B cell (primary cell): ENCODE data around the gene TAF5L. TPM values are rescaled to one million over a fixed set of nuclear protein-coding genes. Genes with fewer than 3 reads are reported as not detected.

ENCODE experiments used
- ATAC-seq: fragments of 200-7000 bp; cut with Tn5 transposase; one replicate; pipeline ENCODE4 v1.10.0; 2021; ENCODE audit warnings: low read depth, mild to moderate bottlenecking, moderate number of reproducible peaks, moderate library complexity
- CTCF ChIA-PET: fragments of 350-600 bp; sonication (Branson Sonifier 250); formaldehyde crosslinking; loops from one replicate; lab custom pipeline; 2021; ENCODE audit warnings: antibody characterized with exemption, inconsistent platforms; lab: Charles Lee
- POLR2A ChIA-PET: fragments of 350-600 bp; sonication (Branson Sonifier 250); formaldehyde crosslinking; loops from one replicate; lab custom pipeline; 2021; ENCODE audit warnings: antibody characterized with exemption; lab: Charles Lee
- DNase-seq: peaks from one replicate; pipeline ENCODE4 v3.0.0; 2013
- H2AFZ ChIP-seq: 2 replicates; pipeline ENCODE4 v1.6.1; 2012; ENCODE audit warnings: mild to moderate bottlenecking, low read depth, low read length; ENCODE audit not compliant: insufficient read depth, poor library complexity, severe bottlenecking
- H3K27ac ChIP-seq, 2 donors: 1 replicate in 1 of 2; 2 replicates in 1 of 2; pipeline ENCODE4 v1.5.1; 2012 to 2013; ENCODE audit warnings: low read length in 2 of 2, mild to moderate bottlenecking in 2 of 2, moderate library complexity in 1 of 2
- H3K27me3 ChIP-seq, 4 experiments: fragments of 200-600 bp in 1 of 4; sonication (generic) in 1 of 4; replicated peaks in 1 of 4; 1 replicate in 2 of 4; 2 replicates in 2 of 4; pipeline versions ENCODE4 v1.6.1 to v1.7.0; 2013 to 2016; ENCODE audit warnings: low read length in 3 of 4, mild to moderate bottlenecking in 2 of 4, mixed read lengths in 1 of 4, moderate library complexity in 1 of 4; ENCODE audit not compliant: insufficient read depth in 4 of 4, control insufficient read depth in 3 of 4; ENCODE audit errors: control extremely low read depth in 1 of 4
- H3K36me3 ChIP-seq, 2 experiments: replicated peaks in 1 of 2; 1 replicate in 1 of 2; 2 replicates in 1 of 2; pipeline versions ENCODE4 v1.6.1 to v1.7.1; 2013; ENCODE audit warnings: low read length in 1 of 2; ENCODE audit not compliant: insufficient read depth in 2 of 2, control insufficient read depth in 1 of 2; ENCODE audit errors: control extremely low read depth in 1 of 2, extremely low read depth in 1 of 2
- H3K4me1 ChIP-seq, 2 donors: fragments of 200-600 bp in 1 of 2; sonication (generic) in 1 of 2; 1 replicate in 1 of 2; 2 replicates in 1 of 2; pipeline versions ENCODE4 v1.5.1 to v1.6.1; 2013 to 2017; ENCODE audit warnings: low read length in 2 of 2; ENCODE audit not compliant: control insufficient read depth in 2 of 2, insufficient read depth in 2 of 2
- H3K4me2 ChIP-seq: replicated peaks from 2 replicates; pipeline ENCODE3; 2012; ENCODE audit warnings: mild to moderate bottlenecking, low read depth, low read length; ENCODE audit not compliant: poor library complexity, severe bottlenecking
- H3K4me3 ChIP-seq, 5 experiments: fragments of 200-600 bp in 1 of 5; sonication (generic) in 1 of 5; 1 replicate in 3 of 5; 2 replicates in 2 of 5; pipeline versions ENCODE4 v1.5.1 to v1.7.0; 2011 to 2016; ENCODE audit warnings: low read length in 4 of 5, mild to moderate bottlenecking in 4 of 5, low read depth in 2 of 5, control low read depth in 1 of 5, moderate library complexity in 1 of 5; ENCODE audit not compliant: insufficient read depth in 1 of 5; ENCODE audit errors: control extremely low read depth in 1 of 5, extremely low read depth in 1 of 5
- H3K79me2 ChIP-seq: fragments of 200-600 bp; sonication (generic); one replicate; pipeline ENCODE4 v1.6.0; 2016; ENCODE audit warnings: low read length; ENCODE audit not compliant: control insufficient read depth, insufficient read depth
- H3K9ac ChIP-seq: fragments of 200-600 bp; sonication (generic); 2 replicates; pipeline ENCODE4 v1.6.1; 2017; ENCODE audit warnings: mild to moderate bottlenecking, low read length, moderate library complexity
- H3K9me3 ChIP-seq, 3 donors: one replicate each; pipeline versions ENCODE4 v1.6.1 to v1.7.1; 2013; ENCODE audit warnings: low read length in 2 of 3; ENCODE audit not compliant: control insufficient read depth in 2 of 3, insufficient read depth in 1 of 3; ENCODE audit errors: control extremely low read depth in 1 of 3
- H4K20me1 ChIP-seq: 2 replicates; pipeline ENCODE4 v1.6.0; 2012; ENCODE audit warnings: mild to moderate bottlenecking, low read length; ENCODE audit not compliant: insufficient read depth, control insufficient read depth, poor library complexity, severe bottlenecking
- H3K27ac Mint-ChIP-seq: one replicate; pipeline ENCODE4 v1.8.0; 2021; ENCODE audit warnings: mixed read lengths
- H3K27me3 Mint-ChIP-seq: one replicate; pipeline ENCODE4 v1.8.0; 2021; ENCODE audit warnings: mixed read lengths
- H3K4me1 Mint-ChIP-seq: one replicate; pipeline ENCODE4 v1.8.0; 2021; ENCODE audit warnings: mixed read lengths
- H3K4me3 Mint-ChIP-seq: one replicate; pipeline ENCODE4 v1.8.0; 2021; ENCODE audit warnings: mixed read lengths
- H3K9me3 Mint-ChIP-seq: one replicate; pipeline ENCODE4 v1.8.0; 2022; ENCODE audit warnings: mixed read lengths; ENCODE audit not compliant: insufficient read depth
- CTCF ChIP-seq: fragments of 200-600 bp; IDR thresholded peaks from one replicate; pipeline ENCODE4 v1.8.0; 2022; ENCODE audit warnings: antibody characterized with exemption, mild to moderate bottlenecking
- EZH2 ChIP-seq: IDR thresholded peaks from 2 replicates; pipeline ENCODE4 v1.6.1; 2012; ENCODE audit warnings: borderline replicate concordance, low read depth, mild to moderate bottlenecking, moderate library complexity, low read length; ENCODE audit not compliant: insufficient read depth, poor library complexity, severe bottlenecking
- WGBS: methylation state at CpG from one replicate; pipeline ENCODE4 v1.1.5; 2013; ENCODE audit warnings: missing lambda C conversion rate; ENCODE audit not compliant: insufficient coverage; 5-methylcytosine and 5-hydroxymethylcytosine counted together
- intact Hi-C: fragments of 100-400 bp; cut with micrococcal nuclease; formaldehyde crosslinking; loops from one replicate; pipeline ENCODE4 v1.10.0; 2022
- polyA plus RNA-seq: library from polyadenylated mRNA; depleted of rRNA; stranded (reverse); fragments of >200 nt; gene quantifications from 2 replicates; pipeline ENCODE4 v1.2.3, GENCODE V29; 2012
- total RNA-seq, 2 donors: library from RNA; stranded (reverse); fragments of 120-200 nt in 1 of 2; gene quantifications; 1 replicate in 1 of 2; 2 replicates in 1 of 2; pipeline versions ENCODE4 v1.2.3 to v1.2.4, GENCODE V29; 2013 to 2022

Gene TAF5L
- total and polyA plus RNA-seq, 2 donors (not counting 1 experiment from before 2014, with no cell fraction given) = 15.7 to 24.0 TPM

- no peak overlapping the region for H3K4me3 Mint-ChIP-seq
- no peak for ATAC-seq
- WGBS = 99% methylated on average over 5 of the region's 11 CpGs
- H3K36me3 ChIP-seq = peaks cover 4 to 18% of the 10 kb centered on the region in 2 experiments
- TF ChIP-seq EZH2 (no peak), CTCF (no peak)
- no peak overlapping the region for H3K4me3 ChIP-seq
- H3K9ac ChIP-seq = no peak overlapping the region
- no peaks in the 10 kb centered on the region for H3K27me3 Mint-ChIP-seq
- peaks cover 20% of the 10 kb centered on the region for H3K4me1 Mint-ChIP-seq
- intact Hi-C loops = no loop called here
- peaks cover 47% of the 10 kb centered on the region for H4K20me1 ChIP-seq
- no peak overlapping the region for H2AFZ ChIP-seq
- peaks cover 69% of the 10 kb centered on the region for H3K79me2 ChIP-seq
- no peaks in the 10 kb centered on the region for H3K27me3 ChIP-seq
- H3K9me3 Mint-ChIP-seq = no peaks in the 10 kb centered on the region
- no peak overlapping the region for H3K27ac Mint-ChIP-seq
- ChIA-PET CTCF (no interaction called here), POLR2A (no interaction called here)
- no peak overlapping the region for H3K4me2 ChIP-seq
- H3K27ac ChIP-seq = no peak overlapping the region
- no peak for DNase-seq
- no peaks in the 10 kb centered on the region for H3K4me1 ChIP-seq
- no peaks in the 10 kb centered on the region for H3K9me3 ChIP-seq
These were observed 8.4 kb downstream of the TAF5L start for GRCh38 chr1:229617351-229618100.

GRCh38 chr1:229614701-229615100 is 11.2 kb downstream of the TAF5L start:
- Mint-ChIP-seq H3K27ac (no peak overlapping the region), H3K4me3 (no peak overlapping the region), H3K9me3 (no peaks in the 10 kb centered on the region), H3K27me3 (no peaks in the 10 kb centered on the region), H3K4me1 (peaks cover 7% of the 10 kb centered on the region)
- H3K4me3 ChIP-seq = no peak overlapping the region
- no peaks in the 10 kb centered on the region for H3K4me1 ChIP-seq
- peaks cover 38% of the 10 kb centered on the region for H4K20me1 ChIP-seq
- H3K9ac ChIP-seq = no peak overlapping the region
- CTCF ChIA-PET = interaction anchor here (1.2 kb wide), 1 partner anchor 598 kb away, joined by 3 read pairs; no protein-coding TSS in a partner anchor
- TF ChIP-seq CTCF (no peak), EZH2 (no peak)
- no peak overlapping the region for H2AFZ ChIP-seq
- no peaks in the 10 kb centered on the region for H3K27me3 ChIP-seq
- peaks cover 4 to 46% of the 10 kb centered on the region in 2 experiments for H3K36me3 ChIP-seq
- ATAC-seq = no peak
- H3K9me3 ChIP-seq = no peaks in the 10 kb centered on the region
- intact Hi-C loops = no loop called here
- WGBS = 100% methylated on average over 2 of the region's 2 CpGs
- H3K79me2 ChIP-seq = peaks cover 47% of the 10 kb centered on the region
- POLR2A ChIA-PET = interaction anchor here (0.7 kb wide), 1 partner anchor 510 kb away, joined by 3 read pairs; no protein-coding TSS in a partner anchor
- DNase-seq = no peak
- H3K4me2 ChIP-seq = no peak overlapping the region
- H3K27ac ChIP-seq = no peak overlapping the region
